GM13977 (cell line): ENCODE data around the gene RASSF4.

ENCODE experiments used
- DNase-seq: peaks from one replicate; pipeline ENCODE4 v3.0.0; 2012; ENCODE audit warnings: low spot score
- in situ Hi-C: fragments of 300-500 bp; cut with MboI; formaldehyde crosslinking; loops from one replicate; pipeline ENCODE4 v1.12.0; 2022; ENCODE audit warnings: low sequenced_read_pairs, low pct_unique_long_range_greater_than_20kb, mixed read lengths, inconsistent platforms; ENCODE audit not compliant: unreplicated experiment
- TF ChIP-seq, protein P1 (sequence below): IDR thresholded peaks from 2 replicates; pipeline ENCODE4 v1.5.1; 2012; ENCODE audit warnings: mild to moderate bottlenecking, control low read depth; ENCODE audit not compliant: insufficient read depth; ENCODE audit errors: extremely low read depth, missing control alignments

Gene RASSF4

DNA sequence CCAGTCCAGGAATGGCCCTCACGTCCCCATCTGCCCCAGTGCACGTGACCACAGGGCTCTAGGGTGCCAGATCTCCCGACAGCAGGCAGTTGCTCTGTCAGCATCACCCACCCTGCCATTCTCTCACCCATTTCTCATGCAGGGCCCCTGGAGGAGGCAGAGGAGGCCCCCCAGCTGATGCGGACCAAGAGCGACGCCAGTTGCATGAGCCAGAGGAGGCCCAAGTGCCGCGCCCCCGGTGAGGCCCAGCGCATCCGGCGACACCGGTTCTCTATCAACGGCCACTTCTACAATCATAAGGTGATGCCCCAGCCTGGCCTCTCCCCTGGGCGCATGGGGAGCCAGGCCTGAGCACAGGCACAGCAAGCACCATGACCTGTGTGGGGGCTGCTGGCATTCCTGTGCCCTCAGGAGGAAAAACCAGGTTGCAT, 25.1 kb downstream of the RASSF4 start:
- TF ChIP-seq, protein P1, sequence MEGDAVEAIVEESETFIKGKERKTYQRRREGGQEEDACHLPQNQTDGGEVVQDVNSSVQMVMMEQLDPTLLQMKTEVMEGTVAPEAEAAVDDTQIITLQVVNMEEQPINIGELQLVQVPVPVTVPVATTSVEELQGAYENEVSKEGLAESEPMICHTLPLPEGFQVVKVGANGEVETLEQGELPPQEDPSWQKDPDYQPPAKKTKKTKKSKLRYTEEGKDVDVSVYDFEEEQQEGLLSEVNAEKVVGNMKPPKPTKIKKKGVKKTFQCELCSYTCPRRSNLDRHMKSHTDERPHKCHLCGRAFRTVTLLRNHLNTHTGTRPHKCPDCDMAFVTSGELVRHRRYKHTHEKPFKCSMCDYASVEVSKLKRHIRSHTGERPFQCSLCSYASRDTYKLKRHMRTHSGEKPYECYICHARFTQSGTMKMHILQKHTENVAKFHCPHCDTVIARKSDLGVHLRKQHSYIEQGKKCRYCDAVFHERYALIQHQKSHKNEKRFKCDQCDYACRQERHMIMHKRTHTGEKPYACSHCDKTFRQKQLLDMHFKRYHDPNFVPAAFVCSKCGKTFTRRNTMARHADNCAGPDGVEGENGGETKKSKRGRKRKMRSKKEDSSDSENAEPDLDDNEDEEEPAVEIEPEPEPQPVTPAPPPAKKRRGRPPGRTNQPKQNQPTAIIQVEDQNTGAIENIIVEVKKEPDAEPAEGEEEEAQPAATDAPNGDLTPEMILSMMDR: no peak
- in situ Hi-C loops: no loop called here
- no peak for DNase-seq

DNA sequence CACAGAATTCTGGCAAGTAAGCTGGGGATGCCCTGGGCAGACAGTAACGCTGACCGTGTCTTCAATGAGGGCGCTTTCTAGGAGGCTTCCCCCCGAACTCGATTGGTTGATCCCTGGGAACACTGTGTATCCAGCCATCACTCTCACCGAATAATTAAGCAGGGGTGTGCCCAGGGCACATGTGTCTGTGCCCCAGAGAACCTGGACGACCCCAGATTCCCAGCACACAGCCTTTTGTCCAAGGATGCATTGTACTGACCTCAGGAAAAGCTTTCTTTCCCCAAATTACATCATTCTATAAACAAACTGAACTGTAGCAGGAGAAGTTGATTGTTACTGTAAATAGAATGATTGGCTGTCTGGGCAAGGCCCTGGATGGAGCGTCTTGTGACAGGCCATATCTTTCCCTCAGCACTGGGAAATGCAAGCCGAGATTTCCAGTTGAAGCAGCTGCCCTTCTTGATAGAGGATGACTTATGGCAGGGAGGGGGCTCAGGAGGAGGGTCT, 25.6 kb downstream of the RASSF4 start:
- in situ Hi-C loops: no loop called here
- TF ChIP-seq, protein P1: no peak
- DNase-seq: no peak

DNA sequence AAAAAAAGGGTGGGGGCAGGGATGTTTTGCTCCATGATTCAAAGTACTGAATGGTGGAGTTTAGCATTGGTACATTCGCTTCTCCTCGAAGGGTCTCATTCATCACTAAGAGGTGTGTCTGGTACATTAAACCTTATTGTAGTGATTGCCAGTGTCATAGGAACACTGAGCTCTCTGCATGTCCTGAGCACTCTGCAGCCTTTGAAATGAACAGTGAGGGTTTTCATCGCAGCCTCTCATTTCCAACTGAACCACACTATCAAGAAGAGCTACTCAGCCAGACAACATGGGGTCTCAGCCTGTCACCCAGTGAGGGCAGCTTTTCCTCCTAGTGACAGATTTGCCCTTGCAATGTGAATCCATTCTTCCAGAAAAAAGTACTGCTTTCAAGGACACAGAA, 26.6 kb downstream of the RASSF4 start:
- in situ Hi-C loops: no loop called here
- TF ChIP-seq, protein P1: no peak
- no peak for DNase-seq

DNA sequence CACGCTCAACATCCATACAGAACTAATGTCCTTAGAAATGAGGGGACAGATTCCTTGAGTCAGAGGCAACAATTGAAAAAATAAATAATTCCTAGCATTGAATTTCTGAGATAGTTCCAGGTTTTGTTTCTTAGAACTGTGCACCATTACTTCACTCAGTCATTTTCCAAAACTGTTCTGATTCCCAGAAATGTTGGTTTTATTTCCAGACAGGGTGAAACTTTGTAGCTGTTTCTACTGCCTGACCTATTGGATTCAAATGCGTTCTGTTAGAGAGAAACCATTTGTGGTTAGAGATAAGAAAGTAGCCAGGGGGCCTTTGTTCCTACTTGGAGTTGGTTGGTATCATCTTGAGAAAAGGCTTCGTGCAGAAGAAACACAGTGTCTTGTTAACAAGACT, 27.1 kb downstream of the RASSF4 start:
- DNase-seq: no peak
- in situ Hi-C loops: no loop called here
- TF ChIP-seq, protein P1: no peak

DNA sequence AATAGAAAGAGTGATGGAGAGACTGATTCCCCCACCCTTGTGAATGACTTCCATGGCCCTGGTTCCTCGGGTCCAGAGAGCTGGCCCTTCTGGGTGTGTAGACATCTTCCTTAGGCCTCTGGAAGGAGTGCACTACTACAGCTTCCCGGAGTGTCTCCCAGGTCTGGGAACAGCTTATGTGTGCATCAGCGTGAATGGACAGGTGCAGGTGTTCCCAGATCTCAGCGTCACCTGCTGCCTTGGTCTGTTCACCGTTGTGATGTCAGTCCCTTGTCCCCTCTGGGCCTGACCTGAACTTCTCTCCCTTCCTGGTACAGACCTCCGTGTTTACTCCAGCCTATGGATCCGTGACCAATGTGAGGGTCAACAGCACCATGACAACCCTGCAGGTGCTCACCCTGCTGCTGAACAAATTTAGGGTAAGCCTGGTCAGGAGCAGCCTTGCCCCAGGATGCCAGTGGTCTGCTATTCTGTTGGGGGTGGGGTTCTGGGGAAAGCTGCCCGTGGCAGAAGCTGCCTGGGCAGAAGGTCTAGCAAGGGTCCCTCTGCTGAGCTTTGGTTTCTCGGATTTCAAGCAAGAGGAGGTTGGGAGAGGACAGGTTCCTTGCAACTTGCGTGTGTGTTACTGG, 29.5 kb downstream of the RASSF4 start:
- no peak for DNase-seq
- TF ChIP-seq, protein P1: no peak
- in situ Hi-C loops: no loop called here

DNA sequence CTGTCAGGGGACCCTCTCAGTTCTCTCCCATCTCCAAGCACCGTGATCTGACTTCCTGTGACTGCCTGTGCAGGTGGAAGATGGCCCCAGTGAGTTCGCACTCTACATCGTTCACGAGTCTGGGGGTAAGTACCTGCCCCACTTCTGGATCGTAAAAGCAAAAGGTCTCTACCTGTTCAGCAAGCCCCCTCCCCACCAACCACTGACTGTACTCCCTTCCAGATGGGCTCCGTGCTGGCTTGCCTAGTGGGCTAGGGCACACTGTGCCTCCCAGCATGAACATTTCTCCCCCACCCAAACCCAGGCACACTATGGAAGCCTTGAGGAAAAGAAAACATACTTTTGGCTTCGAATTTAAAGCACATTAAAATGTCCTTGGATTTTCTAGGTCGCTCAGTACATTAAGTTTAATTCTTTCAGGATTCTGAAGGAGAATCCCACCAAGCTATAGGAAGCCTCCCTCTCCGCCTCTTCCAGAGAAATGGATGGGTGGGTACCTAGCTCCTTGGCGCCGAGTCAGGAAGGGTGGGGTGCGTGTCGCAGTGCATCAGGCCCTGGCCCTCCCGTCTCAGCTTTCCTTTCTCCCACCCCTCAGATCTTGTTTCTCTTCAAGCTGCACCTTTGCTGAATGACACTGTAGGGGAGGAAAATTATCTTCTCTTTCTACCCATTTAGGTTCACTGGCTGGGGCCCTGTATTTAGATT, 30.1 kb downstream of the RASSF4 start:
- in situ Hi-C loops: no loop called here
- TF ChIP-seq, protein P1: no peak
- DNase-seq: no peak
